Right lobe of liver (tissue), 6 donors: ENCODE measurements around the gene WDR54. TPM values are rescaled to one million over a fixed set of nuclear protein-coding genes. Genes with fewer than 3 reads are reported as not detected.
A peak's percentile ranks its signal among the peaks of the same experiment; 100 is the strongest.

Experiments used
- ATAC-seq, 4 donors: fragments of 200-7000 bp; cut with Tn5 transposase; one replicate each; pipeline ENCODE4 v1.9.1; 2020; ENCODE audit warnings: mild to moderate bottlenecking in 4 of 4, moderate library complexity in 4 of 4
- DNase-seq, 3 donors: peaks; one replicate each; pipeline ENCODE4 v3.0.0-alpha.2; 2020
- H3K27ac ChIP-seq, 3 donors: fragments of 200-600 bp; one replicate each; pipeline ENCODE4 v1.8.0; 2022
- H3K27me3 ChIP-seq, 2 donors: fragments of 200-600 bp; one replicate each; pipeline ENCODE4 v1.8.0; 2022
- H3K36me3 ChIP-seq, 4 donors: fragments of 200-600 bp; sonication (generic) in 1 of 4; one replicate each; pipeline versions ENCODE4 v1.5.1 to v1.8.0; 2017 to 2022; ENCODE audit warnings: control low read depth in 1 of 4
- H3K4me1 ChIP-seq, 4 donors: fragments of 200-600 bp; sonication (generic) in 1 of 4; one replicate each; pipeline versions ENCODE4 v1.5.1 to v1.8.0; 2017 to 2022; ENCODE audit warnings: control low read depth in 1 of 4
- H3K4me3 ChIP-seq, 3 donors: fragments of 200-600 bp; one replicate each; pipeline ENCODE4 v1.8.0; 2022
- H3K9me3 ChIP-seq, 4 donors: fragments of 200-600 bp; sonication (generic) in 1 of 4; one replicate each; pipeline versions ENCODE4 v1.5.1 to v1.8.0; 2017 to 2022; ENCODE audit warnings: control low read depth in 1 of 4
- POLR2A ChIP-seq: fragments of 450-650 bp; IDR thresholded peaks from one replicate; pipeline ENCODE4 v1.6.1; 2017; ENCODE audit warnings: antibody characterized with exemption, mild to moderate bottlenecking
- WGBS: methylation state at CpG from one replicate; pipeline ENCODE4 v1.1.6; 2018; ENCODE audit warnings: low coverage, low lambda C conversion rate; ENCODE audit not compliant: insufficient coverage; ENCODE audit errors: missing lambda C conversion rate; 5-methylcytosine and 5-hydroxymethylcytosine counted together
- intact Hi-C, 2 donors: fragments of 100-400 bp; cut with DNase I; formaldehyde crosslinking; loops; one replicate each; pipeline versions ENCODE4 v1.11.2 to v1.14.1; 2022
- total RNA-seq, 6 experiments: library from RNA; depleted of rRNA in 2 of 6; stranded (reverse); fragments of >200 nt in 2 of 6; fragmentation: NEBNext Ultra II Directional in 3 of 6; extraction: Animal tissue kit (Norgen Biotek cat#: 25700) in 3 of 6; gene quantifications; one replicate each; pipeline versions ENCODE4 v1.1.0 to v1.2.4, GENCODE V29; 2016 to 2023
- TF ChIP-seq, protein P1 (sequence below), 4 donors: fragments of 200-600 bp in 3 of 4; fragments of 450-650 bp in 1 of 4; IDR thresholded peaks; one replicate each; pipeline versions ENCODE4 v1.5.1 to v1.8.0; 2016 to 2022; ENCODE audit warnings: antibody characterized with exemption in 4 of 4, mild to moderate bottlenecking in 2 of 4
- donor health status: DM: no; HTN: yes; CAD: no.
- donor health status: DM: no; HTN: no; CAD: no.
- donor health status: DM: no; HTN: no; CAD: no.
- donor health status: DM: no; HTN: yes; CAD: no.
- donor health status: DM: no; HTN: yes; CAD: no.

WDR54 gene
- total RNA-seq, 6 experiments from 2014 or later, result 1.6 to 5.3 (median 2.2) TPM

DNA sequence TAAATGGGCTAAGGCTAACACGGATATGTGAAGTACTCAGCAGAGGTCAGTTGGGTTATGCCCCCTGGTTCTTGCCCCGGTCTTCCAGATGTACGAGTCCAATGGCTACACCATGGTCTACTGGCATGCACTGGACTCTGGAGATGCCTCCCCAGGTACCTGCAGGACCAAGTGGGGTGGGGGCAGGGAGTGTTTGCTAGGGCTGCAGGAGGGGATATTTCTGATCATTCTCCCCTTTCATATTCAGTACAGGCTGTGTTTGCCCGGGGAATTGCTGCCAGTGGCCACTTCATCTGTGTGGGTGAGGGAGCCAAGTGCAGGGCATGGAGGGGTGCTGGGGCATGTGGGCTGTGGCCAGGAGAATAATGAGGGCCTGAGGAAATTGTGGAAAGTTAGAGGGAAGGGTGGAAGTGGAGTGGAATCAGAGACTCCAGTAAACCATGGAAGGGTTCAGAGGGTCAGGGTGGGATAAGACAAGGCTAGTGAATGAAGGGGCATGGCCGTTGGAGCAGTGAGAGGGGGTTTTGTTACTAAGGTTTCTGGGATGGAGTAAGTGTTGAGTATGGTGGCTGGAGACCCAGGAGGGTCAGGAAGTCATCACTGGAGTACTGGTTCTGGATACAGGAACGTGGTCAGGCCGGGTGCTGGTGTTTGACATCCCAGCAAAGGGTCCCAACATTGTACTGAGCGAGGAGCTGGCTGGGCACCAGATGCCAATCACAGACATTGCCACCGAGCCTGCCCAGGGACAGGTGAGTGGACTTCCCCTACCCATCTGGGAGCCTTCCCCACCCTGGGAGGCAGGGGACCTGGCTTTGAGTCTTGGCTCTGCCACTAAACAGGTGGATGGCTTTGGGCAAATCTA is 1.9 kb downstream of the WDR54 start:
- Histone ChIP-seq H3K27me3 (no peaks in the 10 kb centered on the region), H3K4me3 (no peak overlapping the region), H3K4me1 (peaks cover 0 to 14% (median 0%) of the 10 kb centered on the region in 4 donors), H3K9me3 (no peaks in the 10 kb centered on the region), H3K36me3 (peaks cover 0 to 36% (median 12%) of the 10 kb centered on the region in 4 donors), H3K27ac (no peak overlapping the region)
- DNase-seq (peak in 1 of 3 donors; percentile 49), ATAC-seq (no peak)
- TF ChIP-seq, protein P1, sequence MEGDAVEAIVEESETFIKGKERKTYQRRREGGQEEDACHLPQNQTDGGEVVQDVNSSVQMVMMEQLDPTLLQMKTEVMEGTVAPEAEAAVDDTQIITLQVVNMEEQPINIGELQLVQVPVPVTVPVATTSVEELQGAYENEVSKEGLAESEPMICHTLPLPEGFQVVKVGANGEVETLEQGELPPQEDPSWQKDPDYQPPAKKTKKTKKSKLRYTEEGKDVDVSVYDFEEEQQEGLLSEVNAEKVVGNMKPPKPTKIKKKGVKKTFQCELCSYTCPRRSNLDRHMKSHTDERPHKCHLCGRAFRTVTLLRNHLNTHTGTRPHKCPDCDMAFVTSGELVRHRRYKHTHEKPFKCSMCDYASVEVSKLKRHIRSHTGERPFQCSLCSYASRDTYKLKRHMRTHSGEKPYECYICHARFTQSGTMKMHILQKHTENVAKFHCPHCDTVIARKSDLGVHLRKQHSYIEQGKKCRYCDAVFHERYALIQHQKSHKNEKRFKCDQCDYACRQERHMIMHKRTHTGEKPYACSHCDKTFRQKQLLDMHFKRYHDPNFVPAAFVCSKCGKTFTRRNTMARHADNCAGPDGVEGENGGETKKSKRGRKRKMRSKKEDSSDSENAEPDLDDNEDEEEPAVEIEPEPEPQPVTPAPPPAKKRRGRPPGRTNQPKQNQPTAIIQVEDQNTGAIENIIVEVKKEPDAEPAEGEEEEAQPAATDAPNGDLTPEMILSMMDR (IDR thresholded peaks at IDR 0.05), result no peak
- no peak for TF ChIP-seq POLR2A
- intact Hi-C loops, result no loop called here
- 57% methylated on average over 4 of the region's 9 CpGs for WGBS

DNA sequence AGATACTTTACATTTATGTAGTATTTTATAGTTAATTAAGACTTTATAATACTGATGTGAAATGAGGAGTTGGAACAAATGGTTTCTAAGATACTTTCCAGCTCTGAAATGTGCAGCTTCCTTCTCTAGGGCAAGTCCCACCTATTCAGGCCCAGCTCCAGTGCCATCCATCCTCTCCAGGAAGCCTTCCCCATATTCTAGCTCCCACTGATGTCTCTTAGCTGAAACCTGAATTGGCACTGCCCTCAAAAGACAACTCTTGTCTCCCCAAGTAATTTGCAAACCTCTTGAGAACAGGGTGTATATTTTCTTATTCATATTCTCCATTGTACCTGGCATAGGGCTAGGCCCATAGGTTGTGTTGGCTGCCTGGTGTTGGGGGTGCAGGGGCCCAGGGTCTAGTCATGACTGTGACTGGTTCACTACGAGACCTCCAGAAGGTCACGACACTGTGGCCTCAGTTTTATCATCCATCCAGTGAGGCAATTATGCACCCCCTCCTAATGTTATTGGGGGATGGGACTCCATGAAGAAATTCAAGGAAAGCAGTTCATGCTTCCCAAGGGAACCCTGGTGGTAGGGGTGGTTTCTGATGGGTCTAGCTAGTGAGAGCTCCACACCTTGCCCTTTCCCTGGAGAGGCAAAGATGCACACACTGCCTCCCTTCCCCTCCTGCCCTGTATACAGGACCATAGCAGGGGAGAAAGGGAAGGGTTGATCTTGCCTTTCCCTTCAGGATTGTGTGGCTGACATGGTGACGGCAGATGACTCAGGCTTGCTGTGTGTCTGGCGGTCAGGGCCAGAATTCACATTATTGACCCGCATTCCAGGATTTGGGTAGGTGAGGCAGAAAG is 2.8 kb downstream of the WDR54 start:
- 57% methylated on average over 4 of the region's 5 CpGs for WGBS
- ATAC-seq (peak in 2 of 4 donors; percentile 3), DNase-seq (no peak)
- H3K36me3 ChIP-seq, result peaks cover 0 to 45% (median 17%) of the 10 kb centered on the region in 4 donors
- no peak for TF ChIP-seq POLR2A
- TF ChIP-seq, protein P1 (IDR thresholded peaks at IDR 0.05), result no peak
- peaks cover 0 to 20% (median 4%) of the 10 kb centered on the region in 4 donors for H3K4me1 ChIP-seq
- no peaks in the 10 kb centered on the region for H3K9me3 ChIP-seq
- H3K27ac ChIP-seq, result no peak overlapping the region
- H3K4me3 ChIP-seq, result no peak overlapping the region
- H3K27me3 ChIP-seq, result no peaks in the 10 kb centered on the region
- intact Hi-C loops, result no loop called here

DNA sequence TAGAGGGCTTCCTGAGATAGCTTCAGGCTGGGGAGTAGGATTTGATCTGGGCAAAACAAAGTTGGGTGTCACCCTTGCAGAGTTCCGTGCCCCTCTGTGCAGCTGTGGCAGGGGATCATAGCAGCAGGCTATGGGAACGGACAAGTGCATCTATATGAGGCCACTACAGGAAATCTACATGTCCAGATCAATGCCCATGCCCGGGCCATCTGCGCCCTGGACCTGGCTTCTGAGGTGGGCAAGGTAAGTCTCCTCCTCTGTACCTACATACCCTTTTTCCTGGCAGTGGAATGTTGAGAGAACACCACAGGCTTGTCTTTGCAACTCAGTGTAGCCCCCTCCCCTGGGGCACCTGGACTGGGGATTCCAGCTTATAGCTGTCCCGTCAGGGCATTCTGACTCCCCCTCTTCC is 3.5 kb downstream of the WDR54 start:
- intact Hi-C loops, result no loop called here
- DNase-seq (no peak), ATAC-seq (no peak)
- H3K4me3 ChIP-seq, result no peak overlapping the region
- TF ChIP-seq, protein P1 (IDR thresholded peaks at IDR 0.05), result no peak
- no peak for TF ChIP-seq POLR2A
- no peak overlapping the region for H3K27ac ChIP-seq
- H3K27me3 ChIP-seq, result no peaks in the 10 kb centered on the region
- peaks cover 0 to 46% (median 17%) of the 10 kb centered on the region in 4 donors for H3K36me3 ChIP-seq
- peaks cover 0 to 25% (median 7%) of the 10 kb centered on the region in 4 donors for H3K4me1 ChIP-seq
- H3K9me3 ChIP-seq, result no peaks in the 10 kb centered on the region
- WGBS, result 89% methylated on average over 3 of the region's 5 CpGs

DNA sequence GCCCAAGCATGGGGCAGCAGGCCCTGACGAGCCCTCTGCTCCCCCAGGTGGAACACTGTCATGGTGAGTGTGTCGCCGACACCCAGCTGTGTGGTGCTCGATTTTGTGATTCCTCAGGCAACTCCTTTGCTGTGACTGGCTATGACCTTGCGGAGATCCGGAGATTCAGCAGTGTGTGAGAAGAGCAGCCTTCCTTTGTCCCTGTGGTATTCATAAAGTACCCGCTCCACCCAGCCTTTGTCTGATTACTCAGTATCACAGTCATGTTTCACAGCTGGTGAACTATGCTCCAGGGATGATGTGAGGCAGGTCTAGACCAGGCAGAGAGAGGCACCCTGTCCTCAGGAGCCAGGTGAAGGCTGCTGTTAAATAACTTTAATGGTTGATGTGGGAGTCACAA is 4.0 kb downstream of the WDR54 start:
- H3K36me3 ChIP-seq, result peaks cover 0 to 46% (median 17%) of the 10 kb centered on the region in 4 donors
- H3K9me3 ChIP-seq, result no peaks in the 10 kb centered on the region
- no peak overlapping the region for H3K27ac ChIP-seq
- WGBS, result 92% methylated on average over 7 of the region's 7 CpGs
- peak in 1 of 4 donors; percentile 1 for ATAC-seq
- no peaks in the 10 kb centered on the region for H3K27me3 ChIP-seq
- peaks cover 0 to 30% (median 10%) of the 10 kb centered on the region in 4 donors for H3K4me1 ChIP-seq
- no peak overlapping the region for H3K4me3 ChIP-seq
- TF ChIP-seq, protein P1 (IDR thresholded peaks at IDR 0.05), result no peak
- no peak for TF ChIP-seq POLR2A
- no peak for DNase-seq
- intact Hi-C loops, result no loop called here
